Measurements from ENCODE around the gene OR2A7.
"Not testable (repeated sequence)": the region's sequence is repeated elsewhere in the genome, so short reads cannot be mapped to it uniquely, and the experiment has no call there.

The OR2A7 gene

DNA sequence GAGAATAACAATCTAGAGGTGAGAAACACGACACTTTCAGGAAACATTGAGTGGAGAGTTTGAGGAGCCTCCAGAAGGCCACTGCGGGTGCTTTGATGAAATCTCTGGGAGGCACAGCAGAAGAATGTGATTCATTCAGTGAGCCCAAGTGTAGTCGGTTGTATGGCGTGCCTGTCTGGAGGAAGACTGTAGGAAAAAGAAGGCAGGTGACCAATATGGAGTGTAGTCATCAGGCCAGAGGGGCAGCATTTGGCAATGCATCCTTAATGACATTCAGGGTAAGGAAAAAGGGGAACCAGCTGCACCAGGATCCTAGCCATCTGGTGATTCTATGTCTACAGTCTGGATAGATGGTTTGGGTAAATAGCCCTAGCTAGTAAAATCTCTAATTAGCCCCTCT is 12.3 kb downstream of the OR2A7 start:
- H3K4me1 ChIP-seq (ENCODE audit: control insufficient read depth, insufficient read depth, low read length); H3K4me3 ChIP-seq (ENCODE audit: low read length in 2 of 2); H3K9ac ChIP-seq (ENCODE audit: low read length in 2 of 2); H3K27me3 ChIP-seq (ENCODE audit: control insufficient read depth in 1 of 2, insufficient read depth in 2 of 2, low read length in 2 of 2); H3K27ac ChIP-seq (ENCODE audit: low read length); H3K36me3 ChIP-seq (ENCODE audit: control insufficient read depth in 2 of 2, insufficient read depth in 2 of 2, low read length in 2 of 2); H3K9me3 ChIP-seq (ENCODE audit: control insufficient read depth in 2 of 2, low read length in 2 of 2): not testable (repeated sequence)

DNA sequence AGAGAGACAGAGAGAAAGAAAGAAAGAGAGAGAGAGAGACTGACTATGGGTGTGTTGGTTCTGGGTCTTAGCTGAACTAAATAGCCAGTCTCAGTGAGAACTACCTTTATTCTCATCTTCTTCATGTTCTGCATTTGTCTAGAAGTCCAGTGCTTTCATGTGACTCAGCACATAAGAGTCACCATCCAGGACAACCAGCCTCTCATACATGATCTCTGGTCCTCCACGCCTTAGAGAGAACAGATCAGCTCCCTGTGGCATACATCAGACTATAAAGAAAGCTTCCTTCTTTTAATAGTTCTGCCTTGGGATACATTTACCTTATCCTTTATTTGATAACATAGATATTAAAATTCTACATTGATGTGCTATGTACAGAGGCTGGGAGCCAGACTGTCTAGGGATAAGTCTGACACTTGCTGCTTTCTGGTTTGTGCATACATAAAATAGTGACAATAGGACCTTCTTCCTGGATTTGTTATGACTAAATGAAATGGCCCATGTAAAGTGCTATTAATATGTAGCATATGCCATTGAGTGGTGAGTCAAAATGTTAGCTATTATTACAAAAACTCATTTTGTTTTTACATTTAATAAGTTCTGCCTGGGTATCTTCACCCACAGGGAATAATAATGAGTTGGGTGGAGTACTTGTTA is 16.8 kb downstream of the OR2A7 start:
- H3K4me3 ChIP-seq (ENCODE audit: low read length in 2 of 2); H3K27ac ChIP-seq (ENCODE audit: low read length); H3K9ac ChIP-seq (ENCODE audit: low read length in 2 of 2); H3K4me1 ChIP-seq (ENCODE audit: control insufficient read depth, insufficient read depth, low read length); H3K27me3 ChIP-seq (ENCODE audit: control insufficient read depth in 1 of 2, insufficient read depth in 2 of 2, low read length in 2 of 2); H3K36me3 ChIP-seq (ENCODE audit: control insufficient read depth in 2 of 2, insufficient read depth in 2 of 2, low read length in 2 of 2); H3K9me3 ChIP-seq (ENCODE audit: control insufficient read depth in 2 of 2, low read length in 2 of 2): not testable (repeated sequence)

- not testable (repeated sequence) for H3K27ac ChIP-seq (ENCODE audit: low read length); H3K27me3 ChIP-seq (ENCODE audit: control insufficient read depth in 1 of 2, insufficient read depth in 2 of 2, low read length in 2 of 2); H3K4me3 ChIP-seq (ENCODE audit: low read length in 2 of 2); H3K9ac ChIP-seq (ENCODE audit: low read length in 2 of 2); H3K9me3 ChIP-seq (ENCODE audit: control insufficient read depth in 2 of 2, low read length in 2 of 2); H3K36me3 ChIP-seq (ENCODE audit: control insufficient read depth in 2 of 2, insufficient read depth in 2 of 2, low read length in 2 of 2); H3K4me1 ChIP-seq (ENCODE audit: control insufficient read depth, insufficient read depth, low read length)
Observed at GRCh38 chr7:144246967-144247366, 17.6 kb downstream of the OR2A7 start.

- H3K4me1 ChIP-seq (ENCODE audit: control insufficient read depth, insufficient read depth, low read length); H3K36me3 ChIP-seq (ENCODE audit: control insufficient read depth in 2 of 2, insufficient read depth in 2 of 2, low read length in 2 of 2); H3K27me3 ChIP-seq (ENCODE audit: control insufficient read depth in 1 of 2, insufficient read depth in 2 of 2, low read length in 2 of 2); H3K27ac ChIP-seq (ENCODE audit: low read length); H3K9ac ChIP-seq (ENCODE audit: low read length in 2 of 2); H3K4me3 ChIP-seq (ENCODE audit: low read length in 2 of 2); H3K9me3 ChIP-seq (ENCODE audit: control insufficient read depth in 2 of 2, low read length in 2 of 2): not testable (repeated sequence)
Observed at GRCh38 chr7:144245372-144245771, 19.2 kb downstream of the OR2A7 start.

GRCh38 chr7:144239365-144239764 is 25.2 kb downstream of the OR2A7 start, which contains the start of gene OR2A42:
OR2A42 (minus strand) TSS chr7:144239605; CDS start chr7:144232843, 6,762 bp downstream.
- H3K4me3 ChIP-seq (ENCODE audit: low read length in 2 of 2); H3K9ac ChIP-seq (ENCODE audit: low read length in 2 of 2); H3K9me3 ChIP-seq (ENCODE audit: control insufficient read depth in 2 of 2, low read length in 2 of 2); H3K27ac ChIP-seq (ENCODE audit: low read length); H3K27me3 ChIP-seq (ENCODE audit: control insufficient read depth in 1 of 2, insufficient read depth in 2 of 2, low read length in 2 of 2); H3K36me3 ChIP-seq (ENCODE audit: control insufficient read depth in 2 of 2, insufficient read depth in 2 of 2, low read length in 2 of 2); H3K4me1 ChIP-seq (ENCODE audit: control insufficient read depth, insufficient read depth, low read length): not testable (repeated sequence)

- not testable (repeated sequence) for H3K9me3 ChIP-seq (ENCODE audit: control insufficient read depth in 2 of 2, low read length in 2 of 2); H3K27me3 ChIP-seq (ENCODE audit: control insufficient read depth in 1 of 2, insufficient read depth in 2 of 2, low read length in 2 of 2); H3K4me1 ChIP-seq (ENCODE audit: control insufficient read depth, insufficient read depth, low read length); H3K9ac ChIP-seq (ENCODE audit: low read length in 2 of 2); H3K36me3 ChIP-seq (ENCODE audit: control insufficient read depth in 2 of 2, insufficient read depth in 2 of 2, low read length in 2 of 2); H3K27ac ChIP-seq (ENCODE audit: low read length); H3K4me3 ChIP-seq (ENCODE audit: low read length in 2 of 2)
Observed at GRCh38 chr7:144238530-144239082, 26.0 kb downstream of the OR2A7 start.

GRCh38 chr7:144233039-144233438 is 31.6 kb downstream of the OR2A7 start:
- not testable (repeated sequence) for H3K27ac ChIP-seq (ENCODE audit: low read length); H3K27me3 ChIP-seq (ENCODE audit: control insufficient read depth in 1 of 2, insufficient read depth in 2 of 2, low read length in 2 of 2); H3K9ac ChIP-seq (ENCODE audit: low read length in 2 of 2); H3K4me1 ChIP-seq (ENCODE audit: control insufficient read depth, insufficient read depth, low read length); H3K4me3 ChIP-seq (ENCODE audit: low read length in 2 of 2); H3K36me3 ChIP-seq (ENCODE audit: control insufficient read depth in 2 of 2, insufficient read depth in 2 of 2, low read length in 2 of 2); H3K9me3 ChIP-seq (ENCODE audit: control insufficient read depth in 2 of 2, low read length in 2 of 2)

- not testable (repeated sequence) for H3K4me3 ChIP-seq (ENCODE audit: low read length in 2 of 2); H3K36me3 ChIP-seq (ENCODE audit: control insufficient read depth in 2 of 2, insufficient read depth in 2 of 2, low read length in 2 of 2); H3K9ac ChIP-seq (ENCODE audit: low read length in 2 of 2); H3K9me3 ChIP-seq (ENCODE audit: control insufficient read depth in 2 of 2, low read length in 2 of 2); H3K4me1 ChIP-seq (ENCODE audit: control insufficient read depth, insufficient read depth, low read length); H3K27ac ChIP-seq (ENCODE audit: low read length); H3K27me3 ChIP-seq (ENCODE audit: control insufficient read depth in 1 of 2, insufficient read depth in 2 of 2, low read length in 2 of 2)
Observed at GRCh38 chr7:144231027-144231426, 33.6 kb downstream of the OR2A7 start.

DNA sequence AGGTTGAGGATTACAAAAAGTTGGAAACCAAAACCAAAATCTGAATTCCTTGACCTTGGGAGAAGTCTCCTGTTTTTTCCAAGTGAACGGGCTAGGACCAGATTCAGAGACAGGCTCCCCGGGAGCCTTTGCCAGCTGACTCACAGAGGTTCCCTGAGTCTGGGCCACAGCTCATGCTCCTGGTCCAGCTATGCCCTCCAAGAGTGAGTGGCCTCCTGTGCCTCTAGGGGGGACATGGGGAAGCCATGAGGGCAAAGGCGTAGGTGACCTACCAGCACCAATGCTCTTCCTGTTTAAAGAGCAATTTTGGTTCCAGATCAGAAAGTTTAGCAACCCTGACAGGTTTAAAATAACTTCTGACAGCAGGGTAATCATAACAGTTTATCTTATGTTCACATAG is 35.8 kb downstream of the OR2A7 start:
- not testable (repeated sequence) for H3K27ac ChIP-seq (ENCODE audit: low read length); H3K9me3 ChIP-seq (ENCODE audit: control insufficient read depth in 2 of 2, low read length in 2 of 2); H3K9ac ChIP-seq (ENCODE audit: low read length in 2 of 2); H3K4me1 ChIP-seq (ENCODE audit: control insufficient read depth, insufficient read depth, low read length); H3K27me3 ChIP-seq (ENCODE audit: control insufficient read depth in 1 of 2, insufficient read depth in 2 of 2, low read length in 2 of 2); H3K4me3 ChIP-seq (ENCODE audit: low read length in 2 of 2); H3K36me3 ChIP-seq (ENCODE audit: control insufficient read depth in 2 of 2, insufficient read depth in 2 of 2, low read length in 2 of 2)

- H3K27ac ChIP-seq (ENCODE audit: low read length); H3K4me1 ChIP-seq (ENCODE audit: control insufficient read depth, insufficient read depth, low read length); H3K9me3 ChIP-seq (ENCODE audit: control insufficient read depth in 2 of 2, low read length in 2 of 2); H3K9ac ChIP-seq (ENCODE audit: low read length in 2 of 2); H3K4me3 ChIP-seq (ENCODE audit: low read length in 2 of 2); H3K27me3 ChIP-seq (ENCODE audit: control insufficient read depth in 1 of 2, insufficient read depth in 2 of 2, low read length in 2 of 2); H3K36me3 ChIP-seq (ENCODE audit: control insufficient read depth in 2 of 2, insufficient read depth in 2 of 2, low read length in 2 of 2): not testable (repeated sequence)
Observed at GRCh38 chr7:144226866-144227265, 37.7 kb downstream of the OR2A7 start.

DNA sequence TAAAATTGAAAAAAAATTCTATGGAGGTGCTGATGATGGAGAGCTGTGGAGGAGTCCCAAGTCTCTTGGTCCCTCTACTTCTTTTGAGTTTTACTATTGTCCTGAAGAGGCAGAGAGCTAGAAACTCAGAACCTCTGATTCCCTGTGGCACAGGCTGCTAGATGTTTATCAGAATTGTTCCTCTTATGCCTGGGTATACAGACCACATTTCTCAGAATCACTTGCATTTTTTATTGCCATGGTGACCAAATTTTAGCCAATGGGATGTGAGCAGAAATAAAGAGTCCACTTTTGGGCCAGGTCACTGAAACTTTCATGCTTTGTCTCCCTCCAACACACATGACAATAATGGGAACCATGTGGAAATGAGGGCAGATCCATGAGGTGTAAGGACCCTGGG is 40.9 kb downstream of the OR2A7 start:
- H3K36me3 ChIP-seq (ENCODE audit: control insufficient read depth in 2 of 2, insufficient read depth in 2 of 2, low read length in 2 of 2) = not testable (repeated sequence)

More for the DNA sequence above, 40.9 kb downstream of the OR2A7 start:
- H3K4me1 ChIP-seq (ENCODE audit: control insufficient read depth, insufficient read depth, low read length); H3K27ac ChIP-seq (ENCODE audit: low read length); H3K27me3 ChIP-seq (ENCODE audit: control insufficient read depth in 1 of 2, insufficient read depth in 2 of 2, low read length in 2 of 2); H3K9me3 ChIP-seq (ENCODE audit: control insufficient read depth in 2 of 2, low read length in 2 of 2); H3K4me3 ChIP-seq (ENCODE audit: low read length in 2 of 2); H3K9ac ChIP-seq (ENCODE audit: low read length in 2 of 2): not testable (repeated sequence)

Measured in stomach smooth muscle (tissue), 2 donors.